ENCODE results near the gene ETF1.

The ETF1 gene

GRCh38 chr5:138542956-138543729, at the start of gene ETF1:
TSS of gene ETF1 (minus strand) at chr5:138543236. CDS start at chr5:138542918, 318 bp downstream.
- in situ Hi-C loops (cut with HindIII; ENCODE audit: low pct_ligation_motif_present, low pct_unique_long_range_greater_than_20kb, low sequenced_read_pairs): no loop called here
- peak; percentile 98 for DNase-seq

- in situ Hi-C loops (cut with HindIII; ENCODE audit: low pct_ligation_motif_present, low pct_unique_long_range_greater_than_20kb, low sequenced_read_pairs): no loop called here
- no peak for DNase-seq
These were observed 45.2 kb upstream of the ETF1 start for GRCh38 chr5:138588013-138588788.

GRCh38 chr5:138585157-138585556, 42.1 kb upstream of the ETF1 start:
- no peak for DNase-seq
- in situ Hi-C loops (cut with HindIII; ENCODE audit: low pct_ligation_motif_present, low pct_unique_long_range_greater_than_20kb, low sequenced_read_pairs): no loop called here

DNA sequence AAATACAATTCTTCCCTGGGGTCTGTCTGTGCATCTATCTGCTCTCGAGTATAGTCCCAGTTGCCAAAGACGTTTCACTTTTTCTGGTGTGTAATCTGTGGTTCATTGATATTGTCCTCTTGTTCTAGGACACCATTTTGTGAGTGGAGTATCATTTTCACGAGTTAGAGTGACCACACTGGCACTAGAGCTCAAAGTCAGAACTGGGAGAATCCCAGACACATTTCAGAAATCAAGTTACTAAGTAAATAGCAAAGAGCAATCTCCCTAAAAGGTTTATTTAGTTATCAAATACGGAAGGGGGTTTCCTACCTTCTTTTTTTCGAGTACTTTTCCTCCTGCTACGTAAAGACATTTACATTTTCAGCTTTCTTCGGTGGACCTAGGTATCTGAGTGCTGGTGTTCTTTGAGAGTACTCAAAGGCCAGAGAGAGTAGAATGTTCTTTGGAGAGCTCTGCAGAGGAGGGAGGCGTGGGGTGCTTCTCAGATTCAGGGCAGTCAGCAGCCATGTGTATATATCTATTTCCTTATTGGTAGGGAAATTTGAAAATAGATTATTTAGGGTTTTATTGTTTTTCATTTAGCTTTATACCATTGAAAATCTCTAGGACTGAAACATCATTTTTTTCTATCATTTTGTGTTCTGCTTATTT, 41.1 kb upstream of the ETF1 start:
- no peak for DNase-seq
- in situ Hi-C loops (cut with HindIII; ENCODE audit: low pct_ligation_motif_present, low pct_unique_long_range_greater_than_20kb, low sequenced_read_pairs): no loop called here

DNA sequence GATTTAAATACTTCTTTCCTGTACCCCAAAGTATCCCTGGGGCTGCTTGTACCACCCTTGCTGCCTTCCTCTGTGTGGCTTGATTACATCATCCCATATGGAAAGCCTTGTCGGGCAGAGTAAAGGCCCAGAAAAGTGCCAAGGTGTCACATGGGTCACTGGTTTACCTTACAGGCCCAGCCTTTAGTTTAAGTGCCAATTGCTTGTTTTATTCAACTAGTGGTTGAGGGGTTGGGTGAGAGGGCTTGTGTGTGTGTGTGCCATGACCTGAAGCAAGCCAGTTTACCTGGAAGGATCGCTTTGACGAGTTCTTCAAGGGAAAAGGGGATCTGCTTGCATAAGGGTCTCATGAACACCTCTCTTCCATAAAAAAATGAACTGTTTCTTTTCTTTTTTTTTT, 39.9 kb upstream of the ETF1 start:
- in situ Hi-C loops (cut with HindIII; ENCODE audit: low pct_ligation_motif_present, low pct_unique_long_range_greater_than_20kb, low sequenced_read_pairs): no loop called here
- no peak for DNase-seq

- DNase-seq: no peak
- in situ Hi-C loops (cut with HindIII; ENCODE audit: low pct_ligation_motif_present, low pct_unique_long_range_greater_than_20kb, low sequenced_read_pairs): no loop called here
These were observed 37.7 kb upstream of the ETF1 start for GRCh38 chr5:138580777-138581176.

DNA sequence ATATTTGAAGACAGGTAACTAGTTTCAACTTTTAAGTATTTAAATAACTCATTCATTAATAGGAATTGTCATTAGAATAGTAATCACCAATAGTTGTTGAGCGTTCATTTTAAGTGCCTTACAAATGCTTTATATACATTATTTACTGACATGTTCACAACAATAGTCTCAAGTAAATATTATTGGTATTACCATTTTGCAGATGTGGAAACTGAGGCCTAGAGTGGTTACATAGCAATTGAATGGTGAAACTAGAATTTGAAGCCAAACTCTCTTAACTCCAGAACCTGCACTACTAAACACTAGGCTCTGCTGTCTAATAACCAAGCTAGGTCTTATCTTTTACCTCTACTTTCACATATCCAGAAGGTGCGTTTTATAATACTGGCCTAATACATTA, 37.0 kb upstream of the ETF1 start:
- in situ Hi-C loops (cut with HindIII; ENCODE audit: low pct_ligation_motif_present, low pct_unique_long_range_greater_than_20kb, low sequenced_read_pairs): no loop called here
- no peak for DNase-seq

GRCh38 chr5:138579517-138579863, 36.5 kb upstream of the ETF1 start:
- no peak for DNase-seq
- in situ Hi-C loops (cut with HindIII; ENCODE audit: low pct_ligation_motif_present, low pct_unique_long_range_greater_than_20kb, low sequenced_read_pairs): no loop called here

- in situ Hi-C loops (cut with HindIII; ENCODE audit: low pct_ligation_motif_present, low pct_unique_long_range_greater_than_20kb, low sequenced_read_pairs): no loop called here
- DNase-seq: no peak
These were observed 34.4 kb upstream of the ETF1 start for GRCh38 chr5:138577452-138577851.

DNA sequence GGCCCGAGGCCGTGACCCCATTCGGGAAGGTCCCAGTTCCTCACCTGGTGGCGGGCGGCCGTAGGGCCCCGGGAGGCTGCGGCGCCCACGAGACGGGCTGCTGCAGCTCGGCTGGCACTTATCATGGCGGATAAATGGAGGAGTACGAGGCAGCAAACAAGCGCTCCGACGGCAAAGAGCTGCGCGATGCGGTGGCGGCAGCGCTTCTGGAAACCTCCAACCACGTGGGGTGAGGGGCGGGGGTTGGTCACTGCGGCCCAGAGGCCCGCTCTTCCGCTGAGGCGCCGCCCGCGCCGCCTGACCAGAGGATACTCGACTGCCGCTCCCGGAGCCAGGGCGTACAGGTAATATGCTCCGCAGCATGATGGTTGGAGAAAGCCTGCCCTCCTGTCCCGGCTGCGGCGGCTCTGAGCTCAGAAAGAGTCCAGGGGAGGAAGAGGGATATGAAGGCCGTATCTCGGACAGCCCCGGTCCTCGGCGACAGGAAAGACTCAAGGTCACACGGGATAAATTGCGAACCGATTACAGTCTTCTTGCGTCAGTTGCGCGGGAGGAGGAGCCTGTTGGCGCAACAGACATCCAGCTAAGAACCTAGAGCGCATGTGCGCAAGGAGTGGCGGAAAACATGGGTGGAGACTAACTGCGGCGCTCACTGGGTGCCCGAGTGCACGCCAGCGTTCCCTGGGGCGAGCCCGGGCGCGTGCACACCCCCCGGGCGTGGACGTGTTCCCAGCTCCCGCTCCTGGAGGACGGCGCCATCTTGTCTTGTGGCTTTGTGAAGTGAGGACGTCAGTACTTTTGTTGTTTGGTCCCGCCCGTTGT, 32.4 kb upstream of the ETF1 start, which contains the start of gene HSPA9:
Gene HSPA9 (minus strand): TSS at position 208 of the 822 bp plus-strand sequence. CDS start 83 bp downstream, at position 125.
- in situ Hi-C loops (cut with HindIII; ENCODE audit: low pct_ligation_motif_present, low pct_unique_long_range_greater_than_20kb, low sequenced_read_pairs): no loop called here
- DNase-seq: peak; percentile 98

DNA sequence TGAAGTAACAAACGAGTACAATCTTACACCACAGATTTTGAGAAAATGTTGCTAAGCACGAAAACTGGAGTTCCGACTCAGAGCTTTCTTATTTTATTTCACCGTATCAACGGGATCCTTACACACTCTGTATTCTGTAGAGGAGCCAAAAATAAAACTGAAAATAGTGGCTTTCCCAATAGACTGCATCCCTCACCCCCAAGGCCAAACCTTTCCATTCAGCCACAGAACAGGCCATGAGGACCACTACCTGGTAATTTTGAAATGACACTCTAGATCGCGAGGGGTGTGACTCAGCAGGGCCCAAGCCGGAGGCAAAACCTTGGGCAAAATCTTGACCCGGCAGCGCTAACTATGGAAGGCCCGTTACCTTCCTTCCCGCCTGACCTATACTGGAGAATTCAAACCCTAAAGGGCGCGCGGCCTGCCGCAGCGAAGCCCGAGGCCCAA, 31.7 kb upstream of the ETF1 start:
- peak; percentile 48 for DNase-seq
- in situ Hi-C loops (cut with HindIII; ENCODE audit: low pct_ligation_motif_present, low pct_unique_long_range_greater_than_20kb, low sequenced_read_pairs): no loop called here

DNA sequence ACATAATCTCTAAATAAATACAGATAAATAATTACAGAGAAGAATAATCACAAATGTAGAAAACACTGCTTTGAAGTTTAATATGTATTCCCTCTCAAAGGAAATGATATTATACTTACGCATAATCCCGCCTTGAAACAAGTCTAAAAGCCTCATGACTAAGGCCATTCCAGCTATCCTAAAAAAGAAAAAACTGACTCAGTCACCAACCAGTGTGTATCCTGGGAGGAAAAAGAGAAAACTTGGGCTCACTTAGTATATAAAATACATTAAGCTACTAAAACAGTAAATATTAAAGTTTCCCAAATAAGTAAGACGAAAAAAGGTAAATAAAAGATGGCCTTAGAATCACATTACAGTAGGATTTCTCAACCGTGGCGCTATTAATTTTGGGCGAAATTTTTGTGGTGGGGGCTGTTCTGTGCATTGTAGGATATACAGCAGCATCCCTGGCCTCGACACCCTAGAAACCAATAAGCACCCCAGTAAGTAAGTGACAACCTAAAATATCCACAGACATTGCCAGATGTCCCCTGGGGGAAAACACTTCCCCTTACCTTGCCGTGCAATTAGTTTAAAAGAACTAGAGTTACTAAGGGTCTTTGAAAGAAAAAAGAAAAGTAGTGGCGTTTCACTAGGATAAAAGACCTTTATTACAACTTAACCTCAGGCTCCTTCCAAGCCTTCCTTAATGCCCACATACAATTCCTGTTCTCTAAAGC, 31.1 kb upstream of the ETF1 start:
- in situ Hi-C loops (cut with HindIII; ENCODE audit: low pct_ligation_motif_present, low pct_unique_long_range_greater_than_20kb, low sequenced_read_pairs): no loop called here
- peak; percentile 16 for DNase-seq

GRCh38 chr5:138573223-138573622, 30.2 kb upstream of the ETF1 start:
- in situ Hi-C loops (cut with HindIII; ENCODE audit: low pct_ligation_motif_present, low pct_unique_long_range_greater_than_20kb, low sequenced_read_pairs): no loop called here
- DNase-seq: no peak

DNA sequence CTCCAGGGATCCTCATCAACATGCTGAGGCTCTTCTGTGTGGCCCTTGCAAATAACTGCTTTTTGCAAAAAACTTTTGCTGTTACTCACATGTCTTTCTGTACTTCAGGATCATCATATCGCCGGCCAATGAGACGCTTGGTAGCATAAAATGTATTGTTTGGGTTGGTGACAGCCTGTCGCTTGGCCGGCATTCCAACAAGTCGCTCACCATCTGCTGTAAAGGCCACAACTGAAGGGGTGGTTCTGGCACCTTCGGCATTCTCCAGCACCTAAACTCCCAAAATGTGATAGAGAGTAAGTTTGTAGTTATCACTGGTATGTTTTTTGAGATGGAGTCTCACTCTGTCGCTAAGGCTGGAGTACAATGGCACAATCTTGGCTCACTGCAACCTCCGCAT, 27.8 kb upstream of the ETF1 start:
- in situ Hi-C loops (cut with HindIII; ENCODE audit: low pct_ligation_motif_present, low pct_unique_long_range_greater_than_20kb, low sequenced_read_pairs): no loop called here
- DNase-seq: no peak

DNA sequence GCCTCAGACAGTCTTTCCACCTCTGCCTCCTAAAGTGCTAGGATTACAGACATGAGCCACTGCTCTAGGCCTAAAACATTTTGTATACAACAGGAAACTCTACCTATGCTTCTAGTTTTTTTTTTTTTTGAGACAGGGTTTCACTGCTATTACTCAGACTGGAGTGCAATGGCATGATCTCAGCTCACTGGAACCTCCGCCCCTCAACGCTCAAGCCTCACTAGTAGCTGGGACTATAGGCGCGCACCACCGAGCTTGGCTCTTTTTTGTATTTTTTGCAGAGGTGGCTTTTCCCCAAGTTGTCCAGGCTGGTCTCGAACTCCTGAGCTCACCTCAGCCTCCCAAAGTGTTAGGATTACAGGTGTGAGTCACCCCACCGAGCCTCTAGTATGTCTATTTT, 26.7 kb upstream of the ETF1 start:
- in situ Hi-C loops (cut with HindIII; ENCODE audit: low pct_ligation_motif_present, low pct_unique_long_range_greater_than_20kb, low sequenced_read_pairs): no loop called here
- peak; percentile 50 for DNase-seq

GRCh38 chr5:138568061-138568824, 25.2 kb upstream of the ETF1 start:
- in situ Hi-C loops (cut with HindIII; ENCODE audit: low pct_ligation_motif_present, low pct_unique_long_range_greater_than_20kb, low sequenced_read_pairs): no loop called here
- DNase-seq: peak; percentile 70

DNA sequence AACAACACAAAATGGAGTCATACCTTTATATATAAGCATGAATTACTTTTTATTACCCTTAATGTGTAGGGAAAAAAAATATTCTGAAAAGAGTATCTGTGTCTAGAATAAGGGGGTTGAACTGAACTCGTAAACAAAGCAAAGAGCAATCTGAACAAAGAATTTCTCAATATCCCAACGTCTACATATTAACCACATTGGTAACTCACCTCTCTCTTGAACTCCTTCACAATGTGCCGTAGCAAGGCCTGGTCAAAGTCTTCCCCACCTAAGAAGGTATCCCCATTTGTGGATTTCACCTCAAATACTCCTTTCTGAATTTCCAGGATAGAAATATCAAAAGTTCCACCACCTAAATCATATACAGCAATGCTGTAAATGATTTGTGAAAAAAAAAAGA, 23.8 kb upstream of the ETF1 start:
- in situ Hi-C loops (cut with HindIII; ENCODE audit: low pct_ligation_motif_present, low pct_unique_long_range_greater_than_20kb, low sequenced_read_pairs): no loop called here
- no peak for DNase-seq

Data from ACHN (cell line).